D721Med (cell line): ENCODE results near the gene AP1S3.
"Not testable (repeated sequence)": the region's sequence is repeated elsewhere in the genome, so short reads cannot be mapped to it uniquely, and the experiment has no call there.

Experiments used
- DNase-seq: peaks from one replicate; pipeline ENCODE4 v3.0.0; 2011; ENCODE audit warnings: low spot score; ENCODE audit not compliant: insufficient read length
- FAIRE-seq: peaks from 2 replicates; lab custom pipeline; 2011; peaks lifted over from hg19 to GRCh38; lab: Jason Lieb, UNC
- CTCF ChIP-seq: IDR thresholded peaks from 2 replicates; pipeline ENCODE4 v1.5.1; 2012; ENCODE audit warnings: mild to moderate bottlenecking, control low read depth; ENCODE audit not compliant: insufficient read depth; ENCODE audit errors: missing control alignments

Gene AP1S3

GRCh38 chr2:223819891-223820290 lies 17.5 kb downstream of the AP1S3 start:
- DNase-seq (no peak), FAIRE-seq (no peak)
- TF ChIP-seq CTCF: no peak

- DNase-seq (no peak), FAIRE-seq (no peak)
- TF ChIP-seq CTCF: no peak
Measured at GRCh38 chr2:223815884-223816570, 21.4 kb downstream of the AP1S3 start.

- DNase-seq: no peak
- no peak for FAIRE-seq
- TF ChIP-seq CTCF: no peak
Measured at GRCh38 chr2:223815186-223815883, 22.0 kb downstream of the AP1S3 start.

GRCh38 chr2:223814764-223815163 lies 22.6 kb downstream of the AP1S3 start:
- DNase-seq, FAIRE-seq: not testable (repeated sequence)

GRCh38 chr2:223813329-223813728 lies 24.1 kb downstream of the AP1S3 start:
- FAIRE-seq (no peak), DNase-seq (no peak)
- TF ChIP-seq CTCF: no peak

- TF ChIP-seq CTCF: no peak
- DNase-seq (no peak), FAIRE-seq (no peak)
Measured at GRCh38 chr2:223811757-223812156, 25.6 kb downstream of the AP1S3 start.

GRCh38 chr2:223805008-223805407 lies 32.4 kb downstream of the AP1S3 start:
- no peak for TF ChIP-seq CTCF
- DNase-seq: no peak
- no peak for FAIRE-seq
